Activated CD4-positive, alpha-beta memory T cell treated with anti-CD3 and anti-CD28 coated beads, Interleukin-2, amount 10 ng/mL, durations not matched to agents 7 days and 5 days (primary cell): ENCODE results near the gene FUZ. TPM values are rescaled to one million over a fixed set of nuclear protein-coding genes. Genes with fewer than 3 reads are reported as not detected.
"Not testable (repeated sequence)": the region's sequence is repeated elsewhere in the genome, so short reads cannot be mapped to it uniquely, and the experiment has no call there.

ENCODE experiments used
- CTCF ChIA-PET: fragments of 350-600 bp; sonication (Branson Sonifier 250); formaldehyde crosslinking; loops from one replicate; lab custom pipeline; 2021; ENCODE audit warnings: antibody characterized with exemption, inconsistent platforms; lab: Charles Lee
- POLR2A ChIA-PET: fragments of 350-600 bp; sonication (Branson Sonifier 250); formaldehyde crosslinking; loops from one replicate; lab custom pipeline; 2021; ENCODE audit warnings: antibody characterized with exemption; lab: Charles Lee
- DNase-seq: peaks from one replicate; pipeline ENCODE4 v3.0.0-alpha.2; 2020
- H3K27ac Mint-ChIP-seq: one replicate; pipeline ENCODE4 v1.8.0; 2021; ENCODE audit warnings: mild to moderate bottlenecking, mixed read lengths
- H3K27me3 Mint-ChIP-seq: one replicate; pipeline ENCODE4 v1.8.0; 2021; ENCODE audit warnings: mixed read lengths
- H3K36me3 Mint-ChIP-seq: one replicate; pipeline ENCODE4 v1.8.0; 2021; ENCODE audit warnings: low read depth, mixed read lengths
- H3K4me1 Mint-ChIP-seq: one replicate; pipeline ENCODE4 v1.8.0; 2021; ENCODE audit warnings: mixed read lengths
- H3K4me3 Mint-ChIP-seq: one replicate; pipeline ENCODE4 v1.8.0; 2021; ENCODE audit warnings: mild to moderate bottlenecking, mixed read lengths
- H3K9me3 Mint-ChIP-seq: one replicate; pipeline ENCODE4 v1.8.0; 2021; ENCODE audit warnings: mixed read lengths
- total RNA-seq, 2 experiments: library from RNA; stranded (reverse); gene quantifications; one replicate each; pipeline ENCODE4 v1.2.3, GENCODE V29; 2021

Gene FUZ
- total RNA-seq, 2 experiments from 2014 or later = 13.7 to 13.9 TPM

DNA sequence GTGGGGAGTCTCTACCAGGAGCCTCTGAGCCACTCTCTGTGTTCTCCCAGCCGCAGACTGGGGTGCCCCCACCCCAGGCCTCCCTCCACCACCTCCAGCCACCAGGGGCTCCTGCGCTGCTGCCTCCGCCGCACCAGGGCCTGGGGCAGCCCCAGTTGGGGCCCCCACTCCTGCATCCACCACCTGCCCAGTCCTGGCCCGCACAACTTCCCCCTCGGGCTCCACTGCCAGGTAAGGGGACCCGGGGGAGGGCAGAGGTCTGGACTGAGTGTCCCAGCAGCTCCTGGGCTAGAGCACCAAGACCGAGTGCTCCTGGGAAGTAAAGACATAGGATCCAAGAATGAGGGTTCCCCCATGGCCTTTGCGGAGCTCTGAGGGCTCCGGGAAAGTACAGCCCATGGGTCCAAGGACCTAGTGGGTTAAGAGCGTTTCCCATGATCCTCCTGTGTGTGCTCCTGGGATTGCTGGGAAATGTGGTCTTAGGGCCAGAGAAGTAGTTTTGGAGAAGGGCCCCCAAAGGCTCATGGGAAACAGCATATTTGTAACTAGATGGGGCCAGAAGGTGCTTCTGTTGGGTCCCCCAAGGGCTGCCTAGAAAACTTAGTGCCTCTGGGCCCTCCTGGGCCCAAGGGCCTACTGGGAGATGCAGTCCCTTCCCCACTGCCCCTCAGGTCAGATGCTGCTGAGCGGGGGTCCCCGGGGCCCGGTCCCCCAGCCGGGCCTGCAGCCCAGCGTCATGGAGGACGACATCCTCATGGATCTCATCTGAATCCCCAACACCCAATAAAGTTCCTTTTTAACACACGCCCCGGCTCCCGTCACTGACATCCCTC is 23.3 kb upstream of the FUZ start:
- ChIA-PET POLR2A (interaction anchor here (2.1 kb wide), 1 partner anchor 14 kb away, joined by 6 read pairs; the partner anchor contains the start of gene PTOV1), CTCF (no interaction called here)
- H3K4me3 Mint-ChIP-seq = no peak overlapping the region

DNA sequence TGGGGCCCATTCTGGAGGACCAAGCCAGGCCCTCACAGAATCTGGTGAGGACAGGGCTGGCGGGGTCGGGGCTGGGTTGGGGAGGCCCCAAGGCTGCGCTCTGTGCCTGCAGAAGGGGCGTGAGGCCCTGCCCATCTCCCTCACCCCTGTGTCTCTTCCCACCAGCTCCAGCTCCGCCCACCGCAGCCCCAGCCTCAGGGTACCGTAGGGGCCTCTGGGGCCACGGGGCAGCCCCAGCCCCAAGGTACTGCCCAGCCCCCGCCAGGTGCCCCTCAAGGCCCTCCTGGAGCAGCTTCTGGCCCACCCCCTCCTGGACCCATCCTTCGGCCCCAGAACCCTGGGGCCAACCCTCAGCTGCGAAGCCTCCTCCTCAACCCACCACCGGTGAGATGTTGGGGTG is 22.5 kb upstream of the FUZ start:
- Mint-ChIP-seq H3K4me3 (no peak overlapping the region), H3K27ac (no peak overlapping the region), H3K36me3 (peaks cover 58% of the 10 kb centered on the region), H3K4me1 (peaks cover 21% of the 10 kb centered on the region), H3K9me3 (no peaks in the 10 kb centered on the region), H3K27me3 (no peaks in the 10 kb centered on the region)
- ChIA-PET POLR2A (interaction anchor here (2.1 kb wide), 1 partner anchor 15 kb away, joined by 6 read pairs; the partner anchor contains the start of gene PTOV1), CTCF (no interaction called here)
- no peak for DNase-seq

More for the DNA sequence above, 23.3 kb upstream of the FUZ start:
- no peak for DNase-seq
- H3K27me3 Mint-ChIP-seq = no peaks in the 10 kb centered on the region
- no peaks in the 10 kb centered on the region for H3K9me3 Mint-ChIP-seq
- peaks cover 60% of the 10 kb centered on the region for H3K36me3 Mint-ChIP-seq
- no peak overlapping the region for H3K27ac Mint-ChIP-seq
- H3K4me1 Mint-ChIP-seq = peaks cover 21% of the 10 kb centered on the region

DNA sequence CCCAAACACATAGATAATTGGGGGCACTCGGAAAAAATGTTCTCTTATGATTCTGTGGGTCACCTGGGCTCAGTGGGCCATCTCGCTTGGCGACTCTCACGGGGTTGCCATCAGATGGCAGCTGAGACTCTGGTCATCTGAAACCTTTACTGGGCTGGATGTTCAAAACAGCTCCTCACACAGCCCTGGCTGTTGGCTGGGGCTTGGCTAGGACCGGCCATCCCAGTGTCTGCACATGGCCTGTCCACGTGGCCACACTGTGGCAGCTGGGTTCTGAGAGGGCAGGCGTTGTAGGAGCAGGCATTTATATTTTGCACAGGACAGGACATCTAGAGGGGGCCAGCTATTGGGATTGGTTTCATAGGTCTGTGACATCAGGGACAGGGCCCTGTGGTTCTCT is 20.5 kb upstream of the FUZ start:
- CTCF ChIA-PET = no interaction called here
- no peak overlapping the region for H3K27ac Mint-ChIP-seq
- POLR2A ChIA-PET = interaction anchor here (1.2 kb wide), 1 partner anchor 10 kb away, joined by 3 read pairs; no protein-coding TSS in a partner anchor
- no peak overlapping the region for H3K4me3 Mint-ChIP-seq
- no peak for DNase-seq
- no peaks in the 10 kb centered on the region for H3K27me3 Mint-ChIP-seq
- peaks cover 19% of the 10 kb centered on the region for H3K4me1 Mint-ChIP-seq
- H3K36me3 Mint-ChIP-seq = peaks cover 46% of the 10 kb centered on the region
- no peaks in the 10 kb centered on the region for H3K9me3 Mint-ChIP-seq

GRCh38 chr19:49832556-49832955 is 19.5 kb upstream of the FUZ start:
- H3K4me1 Mint-ChIP-seq = peaks cover 13% of the 10 kb centered on the region
- H3K4me3 Mint-ChIP-seq = no peak overlapping the region
- H3K9me3 Mint-ChIP-seq = no peaks in the 10 kb centered on the region
- ChIA-PET POLR2A (interaction anchor here (1.4 kb wide), 1 partner anchor 66 kb away, joined by 3 read pairs; the partner anchor contains the start of gene AP2A1), CTCF (no interaction called here)
- peaks cover 37% of the 10 kb centered on the region for H3K36me3 Mint-ChIP-seq
- H3K27ac Mint-ChIP-seq = peak overlapping the region; percentile 47
- DNase-seq = no peak
- H3K27me3 Mint-ChIP-seq = no peaks in the 10 kb centered on the region

DNA sequence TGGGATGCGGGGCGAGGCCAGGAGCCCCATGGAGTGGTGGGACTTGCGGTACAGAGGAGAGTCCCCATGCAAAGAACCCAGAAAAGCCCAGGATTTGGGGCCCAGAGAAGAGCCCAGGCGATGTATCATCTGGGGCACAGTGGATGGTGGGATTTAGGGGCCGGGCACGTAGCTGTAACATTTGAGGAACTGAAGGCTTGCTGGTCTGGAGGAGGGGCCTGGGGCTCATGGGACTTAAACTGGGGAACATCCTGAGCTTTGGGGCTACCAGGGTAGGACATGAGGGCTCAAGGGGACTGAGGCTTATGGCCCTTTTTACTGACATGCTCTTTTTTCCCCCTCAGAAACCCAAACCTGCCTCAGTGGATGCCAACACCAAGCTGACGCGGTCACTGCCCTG is 18.5 kb upstream of the FUZ start:
- Mint-ChIP-seq H3K4me3 (no peak overlapping the region), H3K27ac (no peak overlapping the region), H3K27me3 (no peaks in the 10 kb centered on the region)

DNA sequence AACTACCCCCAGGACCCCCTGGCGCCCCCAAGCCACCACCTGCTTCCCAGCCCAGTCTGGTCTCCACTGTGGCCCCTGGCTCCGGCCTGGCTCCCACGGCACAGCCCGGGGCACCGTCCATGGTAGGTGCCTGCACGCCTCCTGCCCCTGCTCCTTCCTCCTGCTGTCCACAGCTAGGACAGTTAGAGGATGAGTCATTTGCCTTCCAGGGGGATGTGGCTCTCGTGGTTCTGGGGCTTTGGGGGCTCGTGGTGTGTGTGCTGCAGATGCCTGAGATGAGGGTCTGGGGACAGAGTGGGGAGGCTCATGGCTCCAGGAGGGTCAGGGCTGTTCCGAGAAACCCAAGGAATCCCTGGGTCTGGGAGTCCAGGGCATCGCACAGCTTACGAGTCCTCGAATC is 17.7 kb upstream of the FUZ start:
- no peak overlapping the region for H3K27ac Mint-ChIP-seq
- H3K27me3 Mint-ChIP-seq = no peaks in the 10 kb centered on the region
- no peak overlapping the region for H3K4me3 Mint-ChIP-seq
- peaks cover 37% of the 10 kb centered on the region for H3K36me3 Mint-ChIP-seq
- no peak for DNase-seq
- POLR2A ChIA-PET = no interaction called here
- CTCF ChIA-PET = no interaction called here
- H3K4me1 Mint-ChIP-seq = peaks cover 8% of the 10 kb centered on the region
- H3K9me3 Mint-ChIP-seq = no peaks in the 10 kb centered on the region

More for the DNA sequence above, 18.5 kb upstream of the FUZ start:
- Mint-ChIP-seq H3K36me3 (peaks cover 33% of the 10 kb centered on the region), H3K4me1 (peaks cover 8% of the 10 kb centered on the region), H3K9me3 (no peaks in the 10 kb centered on the region)
- ChIA-PET CTCF (no interaction called here), POLR2A (interaction anchor here (1.4 kb wide), 1 partner anchor 65 kb away, joined by 3 read pairs; the partner anchor contains the start of gene AP2A1)
- no peak for DNase-seq

DNA sequence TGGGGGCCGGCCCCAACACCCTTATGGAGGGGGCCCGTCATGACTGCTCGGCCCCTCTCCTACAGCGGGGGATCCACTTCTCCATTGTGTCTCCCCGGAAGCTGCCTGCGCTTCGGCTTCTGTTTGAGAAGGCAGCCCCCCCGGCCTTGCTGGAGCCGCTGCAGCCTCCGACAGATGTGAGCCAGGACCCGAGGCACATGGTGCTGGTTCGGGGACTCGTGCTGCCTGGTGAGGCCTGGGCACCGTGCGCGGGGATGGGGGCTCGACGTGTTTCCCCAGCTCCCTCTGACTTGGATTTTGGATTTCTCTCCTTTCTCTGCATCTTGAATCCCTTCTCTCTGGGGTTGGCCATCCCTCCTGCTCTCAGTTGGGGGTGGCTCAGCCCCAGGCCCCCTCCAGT is 16.6 kb upstream of the FUZ start:
- Mint-ChIP-seq H3K9me3 (no peaks in the 10 kb centered on the region), H3K27ac (no peak overlapping the region), H3K4me1 (peaks cover 8% of the 10 kb centered on the region), H3K27me3 (no peaks in the 10 kb centered on the region), H3K36me3 (peaks cover 30% of the 10 kb centered on the region), H3K4me3 (no peak overlapping the region)
- ChIA-PET POLR2A (no interaction called here), CTCF (no interaction called here)
- no peak for DNase-seq

DNA sequence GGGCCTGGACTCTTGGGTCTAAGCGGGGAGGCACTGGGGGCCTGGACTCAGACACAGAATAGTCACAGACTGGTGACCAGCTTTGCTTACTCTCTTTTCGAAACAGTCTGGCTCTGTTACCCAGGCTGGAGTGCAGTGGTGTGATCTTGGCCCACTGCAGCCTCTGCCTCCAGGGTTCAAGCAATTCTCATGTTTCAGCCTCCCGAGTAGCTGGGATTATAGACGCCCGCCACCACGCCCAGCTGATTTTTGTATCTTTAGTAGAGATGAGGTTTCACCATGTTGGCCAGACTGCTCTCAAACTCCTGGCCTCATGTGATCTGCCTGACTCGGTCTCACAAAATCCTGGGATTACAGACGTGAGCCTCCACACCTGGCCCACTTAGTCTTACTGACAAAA is 16.1 kb upstream of the FUZ start:
- CTCF ChIA-PET = no interaction called here
- Mint-ChIP-seq H3K36me3 (peaks cover 29% of the 10 kb centered on the region), H3K4me1 (peaks cover 8% of the 10 kb centered on the region), H3K27ac (no peak overlapping the region), H3K27me3 (no peaks in the 10 kb centered on the region), H3K9me3 (no peaks in the 10 kb centered on the region), H3K4me3 (no peak overlapping the region)
- no peak for DNase-seq
- POLR2A ChIA-PET = no interaction called here

GRCh38 chr19:49827034-49827433 is 13.9 kb upstream of the FUZ start:
- CTCF ChIA-PET = no interaction called here
- Mint-ChIP-seq H3K9me3 (no peaks in the 10 kb centered on the region), H3K27ac (no peak overlapping the region), H3K4me3 (no peak overlapping the region), H3K36me3 (peaks cover 25% of the 10 kb centered on the region), H3K4me1 (peaks cover under 1% of the 10 kb centered on the region), H3K27me3 (no peaks in the 10 kb centered on the region)
- no peak for DNase-seq
- POLR2A ChIA-PET = no interaction called here

DNA sequence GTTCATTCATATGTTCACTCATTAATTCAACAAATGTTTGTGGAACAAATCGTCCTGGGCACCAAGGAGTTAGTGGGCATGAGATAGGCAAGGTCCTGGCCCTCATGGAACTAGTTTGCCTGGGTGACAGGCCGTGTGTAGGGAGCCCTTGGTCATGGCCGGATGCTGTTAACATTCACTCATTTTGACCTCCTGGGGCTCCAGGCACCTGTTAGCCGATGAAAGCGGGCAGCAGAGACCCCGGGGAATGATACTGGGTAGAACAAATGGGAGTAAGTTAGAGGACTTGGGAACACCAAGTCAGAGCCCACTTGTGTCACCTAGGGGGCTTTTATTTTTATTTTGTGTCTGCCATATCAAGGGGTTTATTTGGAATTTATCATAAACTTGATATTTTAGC is 11.6 kb upstream of the FUZ start:
- CTCF ChIA-PET = no interaction called here
- no peak overlapping the region for H3K4me3 Mint-ChIP-seq
- H3K9me3 Mint-ChIP-seq = no peaks in the 10 kb centered on the region
- H3K36me3 Mint-ChIP-seq = peaks cover 25% of the 10 kb centered on the region
- no peak for DNase-seq
- peaks cover 6% of the 10 kb centered on the region for H3K4me1 Mint-ChIP-seq
- H3K27ac Mint-ChIP-seq = no peak overlapping the region
- POLR2A ChIA-PET = no interaction called here
- no peaks in the 10 kb centered on the region for H3K27me3 Mint-ChIP-seq

- Mint-ChIP-seq H3K9me3 (no peaks in the 10 kb centered on the region), H3K4me1 (peaks cover 18% of the 10 kb centered on the region), H3K4me3 (no peak overlapping the region), H3K27ac (no peak overlapping the region), H3K36me3 (peaks cover 30% of the 10 kb centered on the region), H3K27me3 (no peaks in the 10 kb centered on the region)
- POLR2A ChIA-PET = no interaction called here
- CTCF ChIA-PET = no interaction called here
- DNase-seq = no peak
Measured at GRCh38 chr19:49823472-49823871, 10.4 kb upstream of the FUZ start.

DNA sequence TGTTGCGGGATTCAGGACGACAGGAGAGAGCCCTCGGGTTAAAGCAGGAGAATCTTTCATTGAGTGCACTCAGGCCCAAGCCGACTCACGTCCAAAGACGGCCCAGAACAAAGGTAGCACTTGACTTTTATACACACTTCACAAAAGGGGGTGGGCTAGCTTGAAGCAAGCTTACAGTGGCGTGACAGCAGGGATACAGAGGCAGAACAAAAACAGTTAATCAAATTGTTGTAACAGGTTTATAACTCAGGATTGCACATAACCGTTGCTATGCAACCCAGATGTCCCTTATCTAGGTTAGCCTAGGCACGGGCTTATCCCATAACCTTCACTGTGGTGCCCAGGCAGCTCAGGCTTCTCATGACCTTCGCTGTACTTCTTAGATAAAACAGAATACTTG is 7.0 kb upstream of the FUZ start:
- H3K36me3 Mint-ChIP-seq = peaks cover 25% of the 10 kb centered on the region
- peaks cover 24% of the 10 kb centered on the region for H3K4me1 Mint-ChIP-seq
- no peak overlapping the region for H3K27ac Mint-ChIP-seq
- DNase-seq = no peak
- H3K4me3 Mint-ChIP-seq = no peak overlapping the region
- no peaks in the 10 kb centered on the region for H3K9me3 Mint-ChIP-seq
- H3K27me3 Mint-ChIP-seq = no peaks in the 10 kb centered on the region
- CTCF ChIA-PET = no interaction called here
- POLR2A ChIA-PET = no interaction called here

GRCh38 chr19:49819452-49820115 is 6.5 kb upstream of the FUZ start:
- Mint-ChIP-seq H3K36me3 (peaks cover 25% of the 10 kb centered on the region), H3K4me1 (peaks cover 24% of the 10 kb centered on the region), H3K4me3 (peak overlapping the region; percentile 86), H3K27ac (peak overlapping the region; percentile 93)
- POLR2A ChIA-PET = interaction anchor here (0.8 to 2.5 kb wide), 7 partner anchors 10 to 57 kb away, joined by 3 to 22 read pairs (median 4); partner anchors contain the start of genes AKT1S1, PTOV1 and TBC1D17
- DNase-seq, H3K9me3 Mint-ChIP-seq, H3K27me3 Mint-ChIP-seq, CTCF ChIA-PET: not testable (repeated sequence)
